ENCODE data around the gene ABCB1. TPM values are rescaled to one million over a fixed set of nuclear protein-coding genes. Genes with fewer than 3 reads are reported as not detected.

The ABCB1 gene
- polyA plus RNA-seq, 1 donor from 2014 or later, result 1.6 TPM

DNA sequence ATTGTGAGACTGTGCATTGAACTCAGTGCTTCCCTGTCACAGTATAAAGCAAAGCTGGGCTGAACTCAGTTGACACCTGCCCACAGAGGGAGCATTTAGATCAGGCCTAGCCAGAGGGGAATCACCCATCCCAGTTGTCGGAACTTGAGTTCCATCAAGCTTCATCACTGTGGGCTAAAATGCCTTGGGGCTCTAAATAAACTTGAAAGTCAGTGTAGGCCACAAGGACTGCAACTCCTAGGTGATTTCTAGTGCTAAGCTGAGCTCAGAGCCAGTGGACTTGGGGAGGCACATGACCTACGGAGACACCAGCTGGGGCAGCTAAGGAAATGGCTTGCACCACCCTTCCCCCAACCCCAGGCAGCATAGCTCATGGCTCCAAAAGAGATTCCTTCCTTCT, 117.6 kb downstream of the ABCB1 start:
- Histone ChIP-seq H3K27ac (ENCODE audit: low read length) (no peak overlapping the region), H4K20me1 (ENCODE audit: insufficient read depth) (no peaks in the 10 kb centered on the region), H2AFZ (ENCODE audit: low read depth, low read length) (no peak overlapping the region), H3K9ac (ENCODE audit: low read length) (no peak overlapping the region), H3F3A (ENCODE audit: insufficient read depth, low read length, poor library complexity, severe bottlenecking) (no peaks in the 10 kb centered on the region), H3K79me2 (replicated peaks; ENCODE audit: insufficient read depth, low read length) (no peaks in the 10 kb centered on the region), H3K4me2 (ENCODE audit: low read length) (no peak overlapping the region), H3K9me3 (ENCODE audit: low read length) (no peaks in the 10 kb centered on the region), H3K9me2 (ENCODE audit: insufficient read depth, low read length) (no peaks in the 10 kb centered on the region), H3K4me3 (ENCODE audit: low read length) (no peak overlapping the region), H3K27me3 (ENCODE audit: insufficient read depth, low read depth, low read length) (no peaks in the 10 kb centered on the region), H3K36me3 (ENCODE audit: insufficient read depth, low read length) (no peaks in the 10 kb centered on the region)
- TF ChIP-seq EP300 (conservative IDR thresholded peaks at IDR 0.05; ENCODE audit: poor library complexity, severe bottlenecking) (no peak), RAD21 (conservative IDR thresholded peaks at IDR 0.05) (no peak), POLR2AphosphoS5 (IDR thresholded peaks at IDR 0.05) (no peak), EZH2 (IDR thresholded peaks at IDR 0.05; ENCODE audit: borderline replicate concordance, insufficient read depth, low read length, poor library complexity, severe bottlenecking) (no peak), MXI1 (conservative IDR thresholded peaks at IDR 0.05; ENCODE audit: poor library complexity, severe bottlenecking) (no peak), SMC3 (conservative IDR thresholded peaks at IDR 0.05; ENCODE audit: poor library complexity) (no peak), TAF1 (IDR thresholded peaks at IDR 0.05; ENCODE audit: low read depth) (no peak)
- TF ChIP-seq, protein P1, sequence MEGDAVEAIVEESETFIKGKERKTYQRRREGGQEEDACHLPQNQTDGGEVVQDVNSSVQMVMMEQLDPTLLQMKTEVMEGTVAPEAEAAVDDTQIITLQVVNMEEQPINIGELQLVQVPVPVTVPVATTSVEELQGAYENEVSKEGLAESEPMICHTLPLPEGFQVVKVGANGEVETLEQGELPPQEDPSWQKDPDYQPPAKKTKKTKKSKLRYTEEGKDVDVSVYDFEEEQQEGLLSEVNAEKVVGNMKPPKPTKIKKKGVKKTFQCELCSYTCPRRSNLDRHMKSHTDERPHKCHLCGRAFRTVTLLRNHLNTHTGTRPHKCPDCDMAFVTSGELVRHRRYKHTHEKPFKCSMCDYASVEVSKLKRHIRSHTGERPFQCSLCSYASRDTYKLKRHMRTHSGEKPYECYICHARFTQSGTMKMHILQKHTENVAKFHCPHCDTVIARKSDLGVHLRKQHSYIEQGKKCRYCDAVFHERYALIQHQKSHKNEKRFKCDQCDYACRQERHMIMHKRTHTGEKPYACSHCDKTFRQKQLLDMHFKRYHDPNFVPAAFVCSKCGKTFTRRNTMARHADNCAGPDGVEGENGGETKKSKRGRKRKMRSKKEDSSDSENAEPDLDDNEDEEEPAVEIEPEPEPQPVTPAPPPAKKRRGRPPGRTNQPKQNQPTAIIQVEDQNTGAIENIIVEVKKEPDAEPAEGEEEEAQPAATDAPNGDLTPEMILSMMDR (IDR thresholded peaks at IDR 0.05; ENCODE audit: poor library complexity, severe bottlenecking), result no peak
- TF ChIP-seq, protein P2, sequence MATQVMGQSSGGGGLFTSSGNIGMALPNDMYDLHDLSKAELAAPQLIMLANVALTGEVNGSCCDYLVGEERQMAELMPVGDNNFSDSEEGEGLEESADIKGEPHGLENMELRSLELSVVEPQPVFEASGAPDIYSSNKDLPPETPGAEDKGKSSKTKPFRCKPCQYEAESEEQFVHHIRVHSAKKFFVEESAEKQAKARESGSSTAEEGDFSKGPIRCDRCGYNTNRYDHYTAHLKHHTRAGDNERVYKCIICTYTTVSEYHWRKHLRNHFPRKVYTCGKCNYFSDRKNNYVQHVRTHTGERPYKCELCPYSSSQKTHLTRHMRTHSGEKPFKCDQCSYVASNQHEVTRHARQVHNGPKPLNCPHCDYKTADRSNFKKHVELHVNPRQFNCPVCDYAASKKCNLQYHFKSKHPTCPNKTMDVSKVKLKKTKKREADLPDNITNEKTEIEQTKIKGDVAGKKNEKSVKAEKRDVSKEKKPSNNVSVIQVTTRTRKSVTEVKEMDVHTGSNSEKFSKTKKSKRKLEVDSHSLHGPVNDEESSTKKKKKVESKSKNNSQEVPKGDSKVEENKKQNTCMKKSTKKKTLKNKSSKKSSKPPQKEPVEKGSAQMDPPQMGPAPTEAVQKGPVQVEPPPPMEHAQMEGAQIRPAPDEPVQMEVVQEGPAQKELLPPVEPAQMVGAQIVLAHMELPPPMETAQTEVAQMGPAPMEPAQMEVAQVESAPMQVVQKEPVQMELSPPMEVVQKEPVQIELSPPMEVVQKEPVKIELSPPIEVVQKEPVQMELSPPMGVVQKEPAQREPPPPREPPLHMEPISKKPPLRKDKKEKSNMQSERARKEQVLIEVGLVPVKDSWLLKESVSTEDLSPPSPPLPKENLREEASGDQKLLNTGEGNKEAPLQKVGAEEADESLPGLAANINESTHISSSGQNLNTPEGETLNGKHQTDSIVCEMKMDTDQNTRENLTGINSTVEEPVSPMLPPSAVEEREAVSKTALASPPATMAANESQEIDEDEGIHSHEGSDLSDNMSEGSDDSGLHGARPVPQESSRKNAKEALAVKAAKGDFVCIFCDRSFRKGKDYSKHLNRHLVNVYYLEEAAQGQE (IDR thresholded peaks at IDR 0.05; ENCODE audit: borderline replicate concordance), result no peak

DNA sequence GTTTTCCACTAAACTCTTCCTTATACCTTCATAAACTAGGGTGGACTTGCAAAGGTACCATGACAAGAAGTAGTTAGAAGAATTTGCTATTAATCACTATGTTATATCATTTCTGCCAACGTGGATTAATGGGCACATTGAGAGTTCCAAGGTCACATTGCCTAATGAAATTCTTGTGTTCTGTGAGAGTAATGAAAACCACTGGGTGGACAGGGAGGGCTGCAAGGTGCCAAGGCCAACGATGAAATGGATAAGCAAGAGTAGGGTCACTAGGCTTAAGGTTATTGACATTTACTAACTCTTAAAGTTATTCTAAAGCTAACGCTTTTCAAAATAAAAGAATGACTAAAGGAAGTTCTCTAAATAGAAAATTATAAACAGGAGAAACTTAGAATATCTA, 118.6 kb downstream of the ABCB1 start:
- no peak overlapping the region for H3K4me2 ChIP-seq (ENCODE audit: low read length)
- H3K79me2 ChIP-seq (replicated peaks; ENCODE audit: insufficient read depth, low read length), result no peaks in the 10 kb centered on the region
- no peaks in the 10 kb centered on the region for H3K9me2 ChIP-seq (ENCODE audit: insufficient read depth, low read length)
- H2AFZ ChIP-seq (ENCODE audit: low read depth, low read length), result no peak overlapping the region
- no peaks in the 10 kb centered on the region for H4K20me1 ChIP-seq (ENCODE audit: insufficient read depth)
- H3F3A ChIP-seq (ENCODE audit: insufficient read depth, low read length, poor library complexity, severe bottlenecking), result no peaks in the 10 kb centered on the region
- no peaks in the 10 kb centered on the region for H3K9me3 ChIP-seq (ENCODE audit: low read length)
- H3K27me3 ChIP-seq (ENCODE audit: insufficient read depth, low read depth, low read length), result no peaks in the 10 kb centered on the region
- no peak overlapping the region for H3K9ac ChIP-seq (ENCODE audit: low read length)
- no peaks in the 10 kb centered on the region for H3K36me3 ChIP-seq (ENCODE audit: insufficient read depth, low read length)
- TF ChIP-seq RAD21 (conservative IDR thresholded peaks at IDR 0.05) (no peak), EZH2 (IDR thresholded peaks at IDR 0.05; ENCODE audit: borderline replicate concordance, insufficient read depth, low read length, poor library complexity, severe bottlenecking) (no peak), SMC3 (conservative IDR thresholded peaks at IDR 0.05; ENCODE audit: poor library complexity) (no peak), EP300 (conservative IDR thresholded peaks at IDR 0.05; ENCODE audit: poor library complexity, severe bottlenecking) (no peak), TAF1 (IDR thresholded peaks at IDR 0.05; ENCODE audit: low read depth) (no peak), MXI1 (conservative IDR thresholded peaks at IDR 0.05; ENCODE audit: poor library complexity, severe bottlenecking) (no peak), POLR2AphosphoS5 (IDR thresholded peaks at IDR 0.05) (no peak)
- TF ChIP-seq, protein P2 (IDR thresholded peaks at IDR 0.05; ENCODE audit: borderline replicate concordance), result no peak
- TF ChIP-seq, protein P1 (IDR thresholded peaks at IDR 0.05; ENCODE audit: poor library complexity, severe bottlenecking), result no peak
- no peak overlapping the region for H3K4me3 ChIP-seq (ENCODE audit: low read length)
- H3K27ac ChIP-seq (ENCODE audit: low read length), result no peak overlapping the region

All from neural cell (in vitro differentiated cells).